ENCODE results near the gene ZNF738.

DNA sequence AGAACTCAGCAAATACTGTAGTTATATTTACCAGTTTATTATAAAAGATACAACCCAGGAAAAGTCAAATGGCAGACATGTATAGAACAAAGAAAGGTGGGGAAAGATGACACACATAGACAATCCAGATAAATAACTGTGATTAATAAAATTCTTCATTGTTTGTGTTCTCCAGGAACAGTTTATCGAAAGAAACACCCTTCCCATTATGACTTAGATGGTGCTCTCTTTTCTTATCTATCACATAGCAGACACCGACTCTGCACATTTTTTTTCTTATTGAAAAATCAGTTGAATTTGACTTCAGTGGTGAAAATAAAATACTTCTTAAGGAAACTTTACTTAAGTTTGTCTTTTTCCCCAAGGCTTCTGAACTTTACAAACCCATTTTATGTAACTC, 35.8 kb upstream of the ZNF738 start:
- no peak for TF ChIP-seq POLR2A (IDR thresholded peaks at IDR 0.05; ENCODE audit: low read length)
- TF ChIP-seq, protein P1, sequence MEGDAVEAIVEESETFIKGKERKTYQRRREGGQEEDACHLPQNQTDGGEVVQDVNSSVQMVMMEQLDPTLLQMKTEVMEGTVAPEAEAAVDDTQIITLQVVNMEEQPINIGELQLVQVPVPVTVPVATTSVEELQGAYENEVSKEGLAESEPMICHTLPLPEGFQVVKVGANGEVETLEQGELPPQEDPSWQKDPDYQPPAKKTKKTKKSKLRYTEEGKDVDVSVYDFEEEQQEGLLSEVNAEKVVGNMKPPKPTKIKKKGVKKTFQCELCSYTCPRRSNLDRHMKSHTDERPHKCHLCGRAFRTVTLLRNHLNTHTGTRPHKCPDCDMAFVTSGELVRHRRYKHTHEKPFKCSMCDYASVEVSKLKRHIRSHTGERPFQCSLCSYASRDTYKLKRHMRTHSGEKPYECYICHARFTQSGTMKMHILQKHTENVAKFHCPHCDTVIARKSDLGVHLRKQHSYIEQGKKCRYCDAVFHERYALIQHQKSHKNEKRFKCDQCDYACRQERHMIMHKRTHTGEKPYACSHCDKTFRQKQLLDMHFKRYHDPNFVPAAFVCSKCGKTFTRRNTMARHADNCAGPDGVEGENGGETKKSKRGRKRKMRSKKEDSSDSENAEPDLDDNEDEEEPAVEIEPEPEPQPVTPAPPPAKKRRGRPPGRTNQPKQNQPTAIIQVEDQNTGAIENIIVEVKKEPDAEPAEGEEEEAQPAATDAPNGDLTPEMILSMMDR (IDR thresholded peaks at IDR 0.05): no peak
- TF ChIP-seq, protein P2, sequence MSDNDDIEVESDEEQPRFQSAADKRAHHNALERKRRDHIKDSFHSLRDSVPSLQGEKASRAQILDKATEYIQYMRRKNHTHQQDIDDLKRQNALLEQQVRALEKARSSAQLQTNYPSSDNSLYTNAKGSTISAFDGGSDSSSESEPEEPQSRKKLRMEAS (IDR thresholded peaks at IDR 0.05): no peak
- TF ChIP-seq, protein P3, sequence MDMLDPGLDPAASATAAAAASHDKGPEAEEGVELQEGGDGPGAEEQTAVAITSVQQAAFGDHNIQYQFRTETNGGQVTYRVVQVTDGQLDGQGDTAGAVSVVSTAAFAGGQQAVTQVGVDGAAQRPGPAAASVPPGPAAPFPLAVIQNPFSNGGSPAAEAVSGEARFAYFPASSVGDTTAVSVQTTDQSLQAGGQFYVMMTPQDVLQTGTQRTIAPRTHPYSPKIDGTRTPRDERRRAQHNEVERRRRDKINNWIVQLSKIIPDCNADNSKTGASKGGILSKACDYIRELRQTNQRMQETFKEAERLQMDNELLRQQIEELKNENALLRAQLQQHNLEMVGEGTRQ (IDR thresholded peaks at IDR 0.05): no peak
- TF ChIP-seq GATA3 (IDR thresholded peaks at IDR 0.05; ENCODE audit: borderline replicate concordance): no peak
- TF ChIP-seq CEBPB (IDR thresholded peaks at IDR 0.05): no peak
- no peak for TF ChIP-seq RCOR1 (IDR thresholded peaks at IDR 0.05; ENCODE audit: low read depth, low read length)
- TF ChIP-seq HEYL (CRISPR knock-in tag; IDR thresholded peaks at IDR 0.05): no peak
- no peak for TF ChIP-seq RAD21 (conservative IDR thresholded peaks at IDR 0.05 in 1 of 2, IDR thresholded peaks at IDR 0.05 in 1 of 2)
- TF ChIP-seq SREBF2 (IDR thresholded peaks at IDR 0.05): no peak
